Embryonic facial prominence (tissue), 1 donor: Measurements from ENCODE around the gene PMPCA.

Source experiments
- DNase-seq: peaks from one replicate; pipeline ENCODE4 v3.0.0-alpha.2; 2016; ENCODE audit errors: extremely low spot score

PMPCA gene

GRCh38 chr9:136436055-136436634 lies 25.7 kb downstream of the PMPCA start:
- DNase-seq, result no peak

DNA sequence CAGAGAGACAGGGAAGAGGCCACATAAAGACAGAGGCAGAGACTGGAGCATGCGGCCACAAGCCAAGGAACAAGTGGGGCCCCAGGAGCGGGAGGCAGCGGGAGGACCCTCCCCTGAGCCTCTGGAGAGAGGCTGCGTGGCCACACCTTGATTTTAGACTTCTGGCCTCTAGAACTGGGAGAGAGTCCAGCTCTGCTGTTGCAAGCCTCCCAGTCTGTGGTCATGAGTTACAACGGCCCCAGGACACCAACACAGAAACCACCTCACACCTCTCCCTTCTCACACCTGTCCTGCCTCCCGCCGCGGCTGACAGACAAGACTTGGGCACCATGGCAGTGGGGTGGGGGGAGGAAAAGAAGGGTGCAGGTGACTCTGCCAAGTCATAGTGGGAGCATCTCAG lies 27.0 kb downstream of the PMPCA start:
- no peak for DNase-seq

GRCh38 chr9:136437839-136438547 lies 27.5 kb downstream of the PMPCA start:
- no peak for DNase-seq

DNA sequence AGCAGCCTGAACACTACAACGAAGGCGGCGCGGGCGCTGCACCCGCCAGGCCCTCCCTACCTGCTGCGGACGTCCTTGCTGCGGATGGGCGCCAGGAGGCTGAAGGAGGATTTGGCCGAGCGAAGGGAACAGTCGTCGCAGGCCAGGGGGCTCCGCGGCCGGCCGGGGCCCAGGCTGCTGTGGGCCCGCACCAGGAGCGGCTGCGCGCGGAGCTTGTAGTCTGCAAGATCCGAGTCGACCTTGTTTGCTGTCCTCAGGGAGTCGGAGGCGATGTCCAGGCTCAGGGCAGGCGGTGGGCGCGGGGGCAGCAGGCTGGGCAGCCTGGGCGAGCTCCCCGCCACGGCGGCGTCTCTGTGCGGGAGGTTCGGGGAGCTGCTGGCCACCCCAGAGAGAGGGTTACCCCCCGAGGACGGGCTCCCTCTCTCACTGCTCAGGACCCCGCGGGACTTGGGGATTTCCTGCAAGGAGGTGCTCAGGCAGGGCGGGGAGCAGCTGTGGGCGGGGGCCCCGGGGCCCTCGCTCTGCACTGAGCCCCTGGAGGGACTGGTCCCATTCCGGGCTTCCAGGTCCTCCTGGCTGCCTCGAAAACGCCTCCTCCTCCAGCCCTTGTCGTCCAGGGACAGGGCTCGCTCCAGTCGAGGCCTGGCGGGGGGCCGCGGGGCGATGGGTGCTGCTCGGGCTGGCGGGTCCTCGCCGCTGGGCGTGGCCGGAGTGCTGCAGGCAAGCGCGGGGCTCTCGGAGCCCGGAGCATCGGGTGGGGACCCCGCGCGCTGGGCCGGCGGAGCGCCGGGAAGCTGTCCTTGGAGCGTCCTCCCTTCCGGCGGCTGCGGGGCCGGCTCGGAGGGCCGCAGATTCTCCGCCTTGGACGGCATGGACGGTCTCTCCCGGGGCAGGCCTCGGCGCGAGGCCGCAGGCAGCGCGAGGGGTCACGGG lies 28.4 kb downstream of the PMPCA start:
- no peak for DNase-seq

- DNase-seq, result no peak
Observed at GRCh38 chr9:136439481-136440408, 29.3 kb downstream of the PMPCA start, which contains the start of gene INPP5E. Gene INPP5E (minus strand): TSS chr9:136439845. CDS start chr9:136439419, 426 bp downstream.

GRCh38 chr9:136441191-136441680 lies 30.8 kb downstream of the PMPCA start:
- DNase-seq, result no peak

- no peak for DNase-seq
Observed at GRCh38 chr9:136441681-136442245, 31.3 kb downstream of the PMPCA start.

- no peak for DNase-seq
Observed at GRCh38 chr9:136442265-136442664, 31.8 kb downstream of the PMPCA start.

DNA sequence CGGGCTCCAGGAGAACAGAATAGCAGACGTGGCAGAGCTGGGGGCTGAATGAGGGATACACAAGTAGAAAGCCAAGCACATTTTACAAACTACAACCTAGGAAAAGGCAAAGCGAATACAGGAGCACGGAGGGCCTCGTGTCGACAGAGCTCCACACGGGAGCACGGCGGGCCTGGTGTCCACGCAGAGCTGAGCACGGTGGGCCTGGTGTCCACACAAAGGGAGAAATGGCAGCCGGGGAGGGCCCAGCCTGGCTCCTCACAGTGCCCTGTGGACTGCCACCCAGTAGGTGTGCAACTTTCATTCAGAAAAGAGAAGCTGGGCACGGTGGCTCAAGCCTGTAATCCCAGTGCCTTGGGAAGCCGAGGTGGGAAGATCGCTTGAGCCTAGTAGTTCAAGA lies 32.6 kb downstream of the PMPCA start:
- no peak for DNase-seq

GRCh38 chr9:136443687-136444086 lies 33.2 kb downstream of the PMPCA start:
- no peak for DNase-seq

GRCh38 chr9:136444102-136444501 lies 33.6 kb downstream of the PMPCA start:
- no peak for DNase-seq

GRCh38 chr9:136445799-136446198 lies 35.3 kb downstream of the PMPCA start:
- DNase-seq, result no peak

DNA sequence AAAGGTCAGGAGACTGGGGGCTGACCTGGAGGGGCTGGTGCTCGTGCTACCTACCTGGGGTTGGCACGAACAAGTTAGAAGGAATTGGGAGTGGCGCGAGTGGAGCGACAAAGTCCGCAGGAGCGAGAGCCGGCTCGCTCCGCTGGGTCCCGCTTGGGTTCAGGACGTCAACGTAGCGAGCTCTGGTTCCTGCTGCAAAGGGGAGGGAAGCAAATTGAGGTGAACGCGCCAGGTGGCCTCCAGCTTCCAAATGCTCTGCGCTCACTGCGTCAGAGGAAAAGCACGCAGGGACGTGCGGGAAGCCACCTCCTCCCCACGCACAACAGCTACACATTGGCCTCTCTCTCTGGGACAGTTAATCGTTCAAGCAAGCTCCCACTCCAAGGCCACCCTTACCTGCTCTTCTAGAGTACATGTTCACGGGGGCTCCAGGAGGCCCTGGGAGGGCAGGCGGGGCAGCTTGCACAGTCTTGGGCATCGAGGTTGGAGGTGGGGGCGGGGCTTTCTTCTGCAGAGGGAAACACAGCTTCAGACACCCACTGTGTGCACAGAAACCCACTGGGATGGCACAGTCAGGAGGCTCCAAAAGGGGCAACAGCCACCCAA lies 36.8 kb downstream of the PMPCA start:
- DNase-seq, result no peak

GRCh38 chr9:136448655-136449054 lies 38.2 kb downstream of the PMPCA start:
- DNase-seq, result no peak

GRCh38 chr9:136451221-136451877 lies 40.9 kb downstream of the PMPCA start:
- no peak for DNase-seq

- DNase-seq, result no peak
Observed at GRCh38 chr9:136453326-136453725, 42.9 kb downstream of the PMPCA start.

- no peak for DNase-seq
Observed at GRCh38 chr9:136454026-136454796, 43.8 kb downstream of the PMPCA start.

DNA sequence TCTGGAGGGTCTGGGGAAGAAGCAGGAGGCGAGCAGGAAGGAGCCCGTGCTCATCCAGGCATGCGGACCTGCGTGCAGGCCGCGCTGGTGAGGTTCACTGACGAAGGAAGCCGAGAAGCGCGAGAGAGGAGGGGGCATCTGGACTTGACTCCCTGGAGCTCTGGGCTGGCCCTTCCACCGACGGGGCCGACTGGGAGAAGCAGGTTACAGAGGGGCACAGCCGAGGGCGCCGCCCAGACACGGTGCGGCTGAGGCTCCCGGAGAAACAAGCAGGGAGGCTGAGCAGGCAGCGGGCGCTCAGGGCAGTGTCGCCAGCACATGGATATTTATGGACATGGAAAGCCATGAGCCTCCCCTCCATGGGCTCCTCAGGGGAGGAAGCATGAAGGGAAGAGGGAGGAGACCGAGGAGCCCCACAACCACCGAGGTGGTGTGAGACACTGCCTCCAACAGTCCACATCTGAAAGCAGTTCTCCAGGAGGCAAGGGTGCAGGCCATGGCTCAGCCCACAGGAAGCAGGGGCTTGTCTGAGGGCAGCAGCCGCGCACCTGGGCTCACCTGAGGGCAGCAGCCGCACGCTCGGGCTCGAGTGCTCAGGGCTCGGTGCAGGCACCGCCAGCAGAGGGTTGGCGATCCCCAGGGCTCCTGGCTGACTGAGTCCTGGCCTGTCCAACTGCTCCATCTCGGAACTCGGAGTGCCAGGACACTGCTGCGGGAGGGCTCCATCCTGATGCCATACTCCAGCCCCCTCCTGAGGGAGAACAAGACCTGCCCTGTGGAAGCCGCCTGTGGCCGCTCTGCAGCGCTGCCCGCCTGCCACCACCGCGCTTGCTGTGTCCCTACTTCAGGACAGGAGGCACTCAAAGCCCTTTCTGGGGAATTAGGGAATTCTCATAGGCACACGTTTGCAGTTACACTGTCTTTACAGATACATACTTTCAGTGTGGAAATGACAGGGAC lies 44.9 kb downstream of the PMPCA start:
- DNase-seq, result no peak
